Tibial artery (tissue), 4 donors: ENCODE results near the gene GRM3.

ENCODE experiments used
- DNase-seq, 2 donors: peaks; one replicate each; pipeline ENCODE4 v3.0.0-alpha.2; 2019
- H3K27ac ChIP-seq, 2 donors: fragments of 200-600 bp; sonication (generic) in 1 of 2; 1 replicate in 1 of 2; 2 replicates in 1 of 2; pipeline ENCODE4 v1.5.1; 2018 to 2019; ENCODE audit warnings: mild to moderate bottlenecking in 1 of 2
- H3K27me3 ChIP-seq, 2 donors: fragments of 200-600 bp; sonication (generic) in 1 of 2; one replicate each; pipeline versions ENCODE4 v1.5.1 to v1.6.0; 2016 to 2019
- H3K36me3 ChIP-seq, 3 donors: fragments of 200-600 bp; sonication (generic) in 2 of 3; one replicate each; pipeline ENCODE4 v1.5.1; 2016 to 2019; ENCODE audit warnings: mild to moderate bottlenecking in 2 of 3
- H3K4me1 ChIP-seq, 4 donors: fragments of 200-600 bp; sonication (generic) in 2 of 4; 1 replicate in 3 of 4; 2 replicates in 1 of 4; pipeline ENCODE4 v1.5.1; 2016 to 2019
- H3K4me3 ChIP-seq, 2 donors: fragments of 200-600 bp; sonication (generic) in 1 of 2; 1 replicate in 1 of 2; 2 replicates in 1 of 2; pipeline ENCODE4 v1.5.1; 2018 to 2019; ENCODE audit warnings: mild to moderate bottlenecking in 2 of 2
- H3K9me3 ChIP-seq, 3 donors: fragments of 200-600 bp; sonication (generic) in 1 of 3; one replicate each; pipeline ENCODE4 v1.5.1; 2016 to 2019
- intact Hi-C: fragments of 100-400 bp; cut with DNase I; formaldehyde crosslinking; loops from one replicate; pipeline ENCODE4 v1.15.0; 2023; ENCODE audit warnings: low total_unique reads
- TF ChIP-seq, protein P1 (sequence below), 2 experiments: fragments of 200-600 bp in 1 of 2; fragments of 450-650 bp in 1 of 2; IDR thresholded peaks; one replicate each; pipeline ENCODE4 v1.5.1; 2017 to 2019; ENCODE audit warnings: antibody characterized with exemption in 2 of 2, mild to moderate bottlenecking in 1 of 2, moderate library complexity in 1 of 2

Gene GRM3

DNA sequence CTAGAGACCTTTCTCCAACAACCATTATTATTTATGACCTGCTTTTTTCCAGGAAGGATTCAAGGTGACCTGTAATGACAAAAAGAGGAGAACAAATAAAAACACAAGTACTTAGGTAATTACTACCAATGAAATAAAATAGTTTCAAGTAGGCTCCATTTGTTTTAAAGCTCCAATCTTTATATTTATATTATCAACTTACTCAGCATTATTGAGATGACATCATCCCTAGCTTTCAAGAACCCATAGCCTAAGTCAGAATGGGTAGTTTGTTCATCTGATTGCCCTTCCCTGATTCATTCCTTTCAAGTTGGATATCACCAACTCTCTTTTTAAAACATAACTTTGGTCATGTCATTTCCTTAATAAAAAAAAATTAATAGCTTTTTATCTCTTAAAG lies 131.5 kb downstream of the GRM3 start:
- intact Hi-C loops = no loop called here
- TF ChIP-seq, protein P1, sequence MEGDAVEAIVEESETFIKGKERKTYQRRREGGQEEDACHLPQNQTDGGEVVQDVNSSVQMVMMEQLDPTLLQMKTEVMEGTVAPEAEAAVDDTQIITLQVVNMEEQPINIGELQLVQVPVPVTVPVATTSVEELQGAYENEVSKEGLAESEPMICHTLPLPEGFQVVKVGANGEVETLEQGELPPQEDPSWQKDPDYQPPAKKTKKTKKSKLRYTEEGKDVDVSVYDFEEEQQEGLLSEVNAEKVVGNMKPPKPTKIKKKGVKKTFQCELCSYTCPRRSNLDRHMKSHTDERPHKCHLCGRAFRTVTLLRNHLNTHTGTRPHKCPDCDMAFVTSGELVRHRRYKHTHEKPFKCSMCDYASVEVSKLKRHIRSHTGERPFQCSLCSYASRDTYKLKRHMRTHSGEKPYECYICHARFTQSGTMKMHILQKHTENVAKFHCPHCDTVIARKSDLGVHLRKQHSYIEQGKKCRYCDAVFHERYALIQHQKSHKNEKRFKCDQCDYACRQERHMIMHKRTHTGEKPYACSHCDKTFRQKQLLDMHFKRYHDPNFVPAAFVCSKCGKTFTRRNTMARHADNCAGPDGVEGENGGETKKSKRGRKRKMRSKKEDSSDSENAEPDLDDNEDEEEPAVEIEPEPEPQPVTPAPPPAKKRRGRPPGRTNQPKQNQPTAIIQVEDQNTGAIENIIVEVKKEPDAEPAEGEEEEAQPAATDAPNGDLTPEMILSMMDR (IDR thresholded peaks at IDR 0.05) = no peak
- no peaks in the 10 kb centered on the region for H3K4me1 ChIP-seq
- H3K27ac ChIP-seq = no peak overlapping the region
- H3K9me3 ChIP-seq = no peaks in the 10 kb centered on the region
- no peak overlapping the region for H3K4me3 ChIP-seq
- DNase-seq = no peak
- H3K27me3 ChIP-seq = no peaks in the 10 kb centered on the region
- no peaks in the 10 kb centered on the region for H3K36me3 ChIP-seq

DNA sequence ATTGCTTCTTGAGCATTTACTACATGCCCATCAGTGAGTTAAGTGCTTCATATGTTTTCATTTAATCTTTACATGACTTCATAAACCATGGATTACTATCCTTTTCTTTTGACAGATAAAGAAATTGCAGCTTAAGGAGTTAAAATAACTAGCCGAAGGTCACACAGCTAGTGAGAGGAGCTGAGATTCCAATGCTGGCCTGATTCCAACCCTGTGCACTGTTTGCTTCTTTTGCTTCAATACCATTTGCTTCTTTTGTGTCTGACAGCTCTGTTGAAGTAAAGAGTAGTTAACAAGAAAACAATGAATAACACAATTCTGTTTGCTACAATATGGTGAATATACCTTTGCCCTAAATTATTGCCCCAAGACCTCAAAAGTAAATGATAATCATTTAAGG lies 132.4 kb downstream of the GRM3 start:
- H3K27ac ChIP-seq = no peak overlapping the region
- H3K9me3 ChIP-seq = no peaks in the 10 kb centered on the region
- no peak for DNase-seq
- TF ChIP-seq, protein P1 (IDR thresholded peaks at IDR 0.05) = no peak
- H3K27me3 ChIP-seq = no peaks in the 10 kb centered on the region
- no peak overlapping the region for H3K4me3 ChIP-seq
- intact Hi-C loops = no loop called here
- H3K36me3 ChIP-seq = no peaks in the 10 kb centered on the region
- no peaks in the 10 kb centered on the region for H3K4me1 ChIP-seq

DNA sequence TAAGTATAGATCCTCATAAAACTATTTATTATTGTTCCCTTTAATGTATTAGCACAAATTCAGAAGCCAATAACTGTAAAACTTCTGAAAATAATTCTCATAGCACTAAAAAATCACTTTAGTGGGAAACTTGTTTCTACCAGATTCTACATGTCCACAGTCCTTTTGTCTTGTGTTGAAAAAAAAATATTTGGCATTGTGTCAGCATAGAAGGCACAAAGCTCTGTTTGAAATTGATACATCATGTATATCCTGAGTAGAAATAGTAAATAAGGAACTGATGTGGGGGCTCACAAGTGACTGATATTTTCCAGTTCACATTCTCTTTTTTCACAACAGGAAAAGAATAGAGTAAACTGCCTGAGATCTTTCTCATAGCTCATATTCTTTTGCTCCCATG lies 134.6 kb downstream of the GRM3 start:
- Histone ChIP-seq H3K4me3 (no peak overlapping the region), H3K27ac (no peak overlapping the region), H3K27me3 (no peaks in the 10 kb centered on the region), H3K4me1 (no peaks in the 10 kb centered on the region), H3K9me3 (no peaks in the 10 kb centered on the region), H3K36me3 (no peaks in the 10 kb centered on the region)
- intact Hi-C loops = no loop called here
- no peak for DNase-seq
- TF ChIP-seq, protein P1 (IDR thresholded peaks at IDR 0.05) = no peak

DNA sequence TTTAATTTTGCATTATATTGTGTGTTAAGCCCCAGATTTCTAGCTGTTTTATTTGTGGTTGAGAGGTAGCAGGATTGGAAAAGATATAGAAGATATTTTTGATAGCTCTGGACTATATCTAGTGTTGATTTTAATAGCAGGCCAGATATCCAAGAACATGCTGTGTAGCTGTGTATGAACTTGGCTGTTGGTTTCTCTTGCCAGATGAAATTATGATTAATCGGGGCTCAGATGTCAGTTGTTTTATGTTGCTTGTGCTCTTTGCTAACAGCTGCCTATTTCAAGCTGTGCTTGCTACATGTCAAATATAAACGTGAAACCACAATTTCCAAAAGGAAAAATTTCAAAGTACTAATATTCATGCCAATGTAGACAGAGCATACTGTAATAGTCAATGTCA lies 141.1 kb downstream of the GRM3 start:
- TF ChIP-seq, protein P1 (IDR thresholded peaks at IDR 0.05) = no peak

DNA sequence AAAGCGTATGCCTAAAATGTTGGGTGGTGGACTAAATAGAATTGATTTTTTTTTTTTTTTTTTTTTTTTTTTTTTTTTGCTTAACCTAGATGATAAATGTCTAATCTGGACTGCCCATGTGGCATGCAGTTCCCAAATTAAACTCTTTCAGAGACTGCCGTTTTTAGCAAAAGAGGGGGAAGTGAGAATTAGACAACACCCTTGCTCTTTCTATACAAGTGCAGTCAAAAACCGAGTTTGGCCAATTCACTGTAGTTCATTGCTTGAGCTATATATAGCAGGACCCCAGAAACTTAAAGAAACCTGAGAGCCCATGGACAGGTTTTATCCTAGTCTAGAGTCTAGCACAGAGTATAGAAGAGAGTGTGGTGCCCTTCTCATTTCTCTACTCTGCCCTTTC lies 141.9 kb downstream of the GRM3 start:
- Histone ChIP-seq H3K4me3 (no peak overlapping the region), H3K27me3 (no peaks in the 10 kb centered on the region), H3K9me3 (no peaks in the 10 kb centered on the region), H3K36me3 (no peaks in the 10 kb centered on the region), H3K27ac (no peak overlapping the region), H3K4me1 (no peaks in the 10 kb centered on the region)
- no peak for DNase-seq
- TF ChIP-seq, protein P1 (IDR thresholded peaks at IDR 0.05) = no peak
- intact Hi-C loops = no loop called here

More for the DNA sequence above, 141.1 kb downstream of the GRM3 start:
- Histone ChIP-seq H3K27ac (no peak overlapping the region), H3K36me3 (no peaks in the 10 kb centered on the region), H3K4me3 (no peak overlapping the region), H3K4me1 (no peaks in the 10 kb centered on the region), H3K9me3 (no peaks in the 10 kb centered on the region), H3K27me3 (no peaks in the 10 kb centered on the region)
- no peak for DNase-seq
- intact Hi-C loops = no loop called here

DNA sequence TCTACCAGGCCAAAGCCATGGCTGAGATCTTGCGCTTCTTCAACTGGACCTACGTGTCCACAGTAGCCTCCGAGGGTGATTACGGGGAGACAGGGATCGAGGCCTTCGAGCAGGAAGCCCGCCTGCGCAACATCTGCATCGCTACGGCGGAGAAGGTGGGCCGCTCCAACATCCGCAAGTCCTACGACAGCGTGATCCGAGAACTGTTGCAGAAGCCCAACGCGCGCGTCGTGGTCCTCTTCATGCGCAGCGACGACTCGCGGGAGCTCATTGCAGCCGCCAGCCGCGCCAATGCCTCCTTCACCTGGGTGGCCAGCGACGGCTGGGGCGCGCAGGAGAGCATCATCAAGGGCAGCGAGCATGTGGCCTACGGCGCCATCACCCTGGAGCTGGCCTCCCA lies 142.7 kb downstream of the GRM3 start:
- Histone ChIP-seq H3K9me3 (no peaks in the 10 kb centered on the region), H3K4me3 (no peak overlapping the region), H3K27me3 (no peaks in the 10 kb centered on the region), H3K27ac (no peak overlapping the region), H3K4me1 (no peaks in the 10 kb centered on the region), H3K36me3 (no peaks in the 10 kb centered on the region)
- TF ChIP-seq, protein P1 (IDR thresholded peaks at IDR 0.05) = no peak
- DNase-seq = no peak
- intact Hi-C loops = no loop called here
